ENCODE measurements around the gene TPT1.

The TPT1 gene

DNA sequence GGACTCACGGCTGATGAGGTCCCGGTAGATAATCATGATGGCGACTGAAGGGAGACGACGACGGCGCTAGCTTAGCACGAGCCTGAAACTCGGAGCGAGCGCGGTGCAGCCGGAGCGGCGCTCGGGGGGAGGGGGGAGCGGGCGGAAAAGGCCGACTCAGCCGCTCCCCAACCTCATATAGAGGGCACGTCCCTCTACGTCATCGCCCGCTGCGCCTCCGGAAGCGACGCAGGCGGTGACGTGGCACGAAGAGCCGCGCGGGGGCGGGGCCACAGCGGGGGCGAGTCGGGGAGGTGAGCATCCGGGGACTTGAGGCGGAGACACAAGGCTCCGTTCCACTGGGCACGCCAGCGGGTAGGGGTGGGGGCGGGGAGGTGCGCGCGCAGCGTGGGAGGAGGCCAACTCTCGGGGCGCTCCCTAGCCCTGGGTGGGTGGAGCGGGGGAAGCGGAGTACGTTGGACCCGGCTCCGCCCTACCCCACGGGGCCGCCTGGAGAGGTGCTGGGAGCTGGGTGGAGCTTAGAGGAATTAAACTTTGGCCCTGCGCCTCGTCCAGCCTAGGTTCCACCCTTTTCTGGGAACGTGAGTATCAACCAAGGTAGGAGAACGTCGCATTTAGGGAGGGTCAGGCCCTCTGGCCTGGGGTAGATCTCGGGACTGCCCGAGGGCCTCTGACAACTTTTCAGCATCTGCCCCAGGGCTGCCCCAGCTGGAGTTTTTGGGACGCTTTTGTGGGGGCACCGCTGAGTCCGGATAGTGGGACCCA lies at the start of gene TPT1 (continued):
- TF ChIP-seq ZNF433 (tag by site-specific recombination; IDR thresholded peaks at IDR 0.05; ENCODE audit: low read depth) = no peak
- no peak for TF ChIP-seq ZNF514 (tag by site-specific recombination; IDR thresholded peaks at IDR 0.05)
- no peak for TF ChIP-seq ZNF707 (tag by site-specific recombination; IDR thresholded peaks at IDR 0.05)
- TF ChIP-seq, protein P1, sequence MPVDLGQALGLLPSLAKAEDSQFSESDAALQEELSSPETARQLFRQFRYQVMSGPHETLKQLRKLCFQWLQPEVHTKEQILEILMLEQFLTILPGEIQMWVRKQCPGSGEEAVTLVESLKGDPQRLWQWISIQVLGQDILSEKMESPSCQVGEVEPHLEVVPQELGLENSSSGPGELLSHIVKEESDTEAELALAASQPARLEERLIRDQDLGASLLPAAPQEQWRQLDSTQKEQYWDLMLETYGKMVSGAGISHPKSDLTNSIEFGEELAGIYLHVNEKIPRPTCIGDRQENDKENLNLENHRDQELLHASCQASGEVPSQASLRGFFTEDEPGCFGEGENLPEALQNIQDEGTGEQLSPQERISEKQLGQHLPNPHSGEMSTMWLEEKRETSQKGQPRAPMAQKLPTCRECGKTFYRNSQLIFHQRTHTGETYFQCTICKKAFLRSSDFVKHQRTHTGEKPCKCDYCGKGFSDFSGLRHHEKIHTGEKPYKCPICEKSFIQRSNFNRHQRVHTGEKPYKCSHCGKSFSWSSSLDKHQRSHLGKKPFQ (tag by site-specific recombination; IDR thresholded peaks at IDR 0.05) = no peak
- TF ChIP-seq ZSCAN23 (tag by site-specific recombination; IDR thresholded peaks at IDR 0.05) = no peak
- no peak for TF ChIP-seq ZNF274 (IDR thresholded peaks at IDR 0.05; ENCODE audit: low read length)
- no peak for TF ChIP-seq ZNF274 (tag by site-specific recombination; IDR thresholded peaks at IDR 0.05; ENCODE audit: borderline replicate concordance)
- no peak; the same call in 1 of the 2 replicates for TF ChIP-seq ZNF394 (tag by site-specific recombination; IDR thresholded peaks at IDR 0.05; ENCODE audit: borderline replicate concordance)
- no peak for TF ChIP-seq BCL11B (tag by site-specific recombination; IDR thresholded peaks at IDR 0.05; ENCODE audit: low read depth)
- no peak for TF ChIP-seq GLI2 (tag by site-specific recombination; IDR thresholded peaks at IDR 0.05; ENCODE audit: borderline replicate concordance, low read depth)
- no peak for TF ChIP-seq SCRT2 (tag by site-specific recombination; IDR thresholded peaks at IDR 0.05)
- no peak for TF ChIP-seq SETDB1 (IDR thresholded peaks at IDR 0.05; ENCODE audit: insufficient read length, low read length)
- TF ChIP-seq, protein P2, sequence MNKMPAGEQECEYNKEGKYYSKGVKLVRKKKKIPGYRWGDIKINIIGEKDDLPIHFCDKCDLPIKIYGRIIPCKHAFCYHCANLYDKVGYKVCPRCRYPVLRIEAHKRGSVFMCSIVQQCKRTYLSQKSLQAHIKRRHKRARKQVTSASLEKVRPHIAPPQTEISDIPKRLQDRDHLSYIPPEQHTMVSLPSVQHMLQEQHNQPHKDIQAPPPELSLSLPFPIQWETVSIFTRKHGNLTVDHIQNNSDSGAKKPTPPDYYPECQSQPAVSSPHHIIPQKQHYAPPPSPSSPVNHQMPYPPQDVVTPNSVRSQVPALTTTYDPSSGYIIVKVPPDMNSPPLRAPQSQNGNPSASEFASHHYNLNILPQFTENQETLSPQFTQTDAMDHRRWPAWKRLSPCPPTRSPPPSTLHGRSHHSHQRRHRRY (tag by site-specific recombination; IDR thresholded peaks at IDR 0.05) = no peak; the same call in 1 of the 2 replicates
- no peak for TF ChIP-seq HOXC10 (CRISPR knock-in tag; IDR thresholded peaks at IDR 0.05)
- TF ChIP-seq ZNF140 (tag by site-specific recombination; IDR thresholded peaks at IDR 0.05) = no peak
- TF ChIP-seq ZNF292 (tag by site-specific recombination; IDR thresholded peaks at IDR 0.05; ENCODE audit: borderline replicate concordance, low read depth) = no peak
- no peak for TF ChIP-seq ZNF791 (tag by site-specific recombination; IDR thresholded peaks at IDR 0.05)
- no peak for TF ChIP-seq ZFP3 (tag by site-specific recombination; IDR thresholded peaks at IDR 0.05; ENCODE audit: low read depth)
- TF ChIP-seq KLF16 (tag by site-specific recombination; IDR thresholded peaks at IDR 0.05) = no peak
- TF ChIP-seq, protein P3, sequence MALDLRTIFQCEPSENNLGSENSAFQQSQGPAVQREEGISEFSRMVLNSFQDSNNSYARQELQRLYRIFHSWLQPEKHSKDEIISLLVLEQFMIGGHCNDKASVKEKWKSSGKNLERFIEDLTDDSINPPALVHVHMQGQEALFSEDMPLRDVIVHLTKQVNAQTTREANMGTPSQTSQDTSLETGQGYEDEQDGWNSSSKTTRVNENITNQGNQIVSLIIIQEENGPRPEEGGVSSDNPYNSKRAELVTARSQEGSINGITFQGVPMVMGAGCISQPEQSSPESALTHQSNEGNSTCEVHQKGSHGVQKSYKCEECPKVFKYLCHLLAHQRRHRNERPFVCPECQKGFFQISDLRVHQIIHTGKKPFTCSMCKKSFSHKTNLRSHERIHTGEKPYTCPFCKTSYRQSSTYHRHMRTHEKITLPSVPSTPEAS (tag by site-specific recombination; IDR thresholded peaks at IDR 0.05) = no peak
- no peak for TF ChIP-seq ZNF350 (tag by site-specific recombination; IDR thresholded peaks at IDR 0.05)
- TF ChIP-seq ZSCAN16 (tag by site-specific recombination; IDR thresholded peaks at IDR 0.05) = no peak
- TF ChIP-seq, protein P4, sequence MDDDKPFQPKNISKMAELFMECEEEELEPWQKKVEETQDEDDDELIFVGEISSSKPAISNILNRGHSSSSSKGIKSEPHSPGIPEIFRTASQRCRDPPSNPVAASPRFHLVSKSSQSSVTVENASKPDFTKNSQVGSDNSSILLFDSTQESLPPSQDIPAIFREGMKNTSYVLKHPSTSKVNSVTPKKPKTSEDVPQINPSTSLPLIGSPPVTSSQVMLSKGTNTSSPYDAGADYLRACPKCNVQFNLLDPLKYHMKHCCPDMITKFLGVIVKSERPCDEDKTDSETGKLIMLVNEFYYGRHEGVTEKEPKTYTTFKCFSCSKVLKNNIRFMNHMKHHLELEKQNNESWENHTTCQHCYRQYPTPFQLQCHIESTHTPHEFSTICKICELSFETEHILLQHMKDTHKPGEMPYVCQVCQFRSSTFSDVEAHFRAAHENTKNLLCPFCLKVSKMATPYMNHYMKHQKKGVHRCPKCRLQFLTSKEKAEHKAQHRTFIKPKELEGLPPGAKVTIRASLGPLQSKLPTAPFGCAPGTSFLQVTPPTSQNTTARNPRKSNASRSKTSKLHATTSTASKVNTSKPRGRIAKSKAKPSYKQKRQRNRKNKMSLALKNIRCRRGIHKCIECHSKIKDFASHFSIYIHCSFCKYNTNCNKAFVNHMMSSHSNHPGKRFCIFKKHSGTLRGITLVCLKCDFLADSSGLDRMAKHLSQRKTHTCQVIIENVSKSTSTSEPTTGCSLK (tag by site-specific recombination; IDR thresholded peaks at IDR 0.05) = no peak
- TF ChIP-seq TRIM28 (IDR thresholded peaks at IDR 0.05; ENCODE audit: borderline replicate concordance, low read length) = no peak
- TF ChIP-seq ZNF16 (tag by site-specific recombination; IDR thresholded peaks at IDR 0.05; ENCODE audit: low read depth) = no peak
- no peak for TF ChIP-seq ZNF239 (tag by site-specific recombination; IDR thresholded peaks at IDR 0.05)
- no peak for TF ChIP-seq ZNF426 (tag by site-specific recombination; IDR thresholded peaks at IDR 0.05)
- TF ChIP-seq ZNF658 (tag by site-specific recombination; IDR thresholded peaks at IDR 0.05) = no peak
- no peak for TF ChIP-seq ZNF202 (tag by site-specific recombination; IDR thresholded peaks at IDR 0.05; ENCODE audit: borderline replicate concordance)
- TF ChIP-seq, protein P5, sequence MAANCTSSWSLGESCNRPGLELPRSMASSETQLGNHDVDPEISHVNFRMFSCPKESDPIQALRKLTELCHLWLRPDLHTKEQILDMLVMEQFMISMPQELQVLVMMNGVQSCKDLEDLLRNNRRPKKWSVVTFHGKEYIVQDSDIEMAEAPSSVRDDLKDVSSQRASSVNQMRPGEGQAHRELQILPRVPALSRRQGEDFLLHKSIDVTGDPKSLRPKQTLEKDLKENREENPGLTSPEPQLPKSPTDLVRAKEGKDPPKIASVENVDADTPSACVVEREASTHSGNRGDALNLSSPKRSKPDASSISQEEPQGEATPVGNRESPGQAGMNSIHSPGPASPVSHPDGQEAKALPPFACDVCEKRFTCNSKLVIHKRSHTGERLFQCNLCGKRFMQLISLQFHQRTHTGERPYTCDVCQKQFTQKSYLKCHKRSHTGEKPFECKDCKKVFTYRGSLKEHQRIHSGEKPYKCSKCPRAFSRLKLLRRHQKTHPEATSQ (tag by site-specific recombination; IDR thresholded peaks at IDR 0.05) = 0 out of 2 replicates have a peak, but pooled peaks have one; percentile 26
- TF ChIP-seq ZNF585B (tag by site-specific recombination; IDR thresholded peaks at IDR 0.05) = no peak
- peak; percentile 100 for TF ChIP-seq ZBTB21 (tag by site-specific recombination; IDR thresholded peaks at IDR 0.05)
- peak; percentile 80 for TF ChIP-seq GLIS1 (tag by site-specific recombination; IDR thresholded peaks at IDR 0.05)
- no peak for TF ChIP-seq HOXD13 (CRISPR knock-in tag; IDR thresholded peaks at IDR 0.05; ENCODE audit: borderline replicate concordance)
- peak; percentile 28; the same call in 1 of the 2 replicates for TF ChIP-seq ZNF341 (tag by site-specific recombination; IDR thresholded peaks at IDR 0.05; ENCODE audit: low read depth)
